Measurements from ENCODE around the gene PLD2. TPM values are rescaled to one million over a fixed set of nuclear protein-coding genes. Genes with fewer than 3 reads are reported as not detected.

PLD2 gene
- total and polyA plus RNA-seq, 10 of the 15 experiments (the other 5 are each of a cell fraction or from before 2014, with no cell fraction given): 0.71 to 16.5 (median 7.0) TPM

DNA sequence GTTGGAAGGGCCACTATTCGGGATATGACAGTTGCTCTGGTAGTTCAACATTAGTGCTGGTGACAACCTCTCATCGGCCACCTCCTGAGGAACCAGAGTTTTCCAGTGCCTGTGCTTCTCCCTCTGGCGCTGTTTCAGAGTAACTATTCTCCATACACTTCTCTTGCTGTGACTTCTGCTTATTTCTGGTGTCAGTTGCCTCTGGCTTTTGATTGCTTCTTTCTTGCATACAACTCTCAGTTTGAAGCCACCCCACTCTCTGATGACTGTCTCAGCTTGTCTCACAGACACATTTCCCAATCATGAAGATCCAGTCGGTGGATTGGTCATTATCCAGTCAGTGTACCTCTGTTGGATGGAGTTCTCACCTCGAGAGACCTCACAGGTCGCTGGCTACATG lies 38.7 kb upstream of the PLD2 start:
- ChIA-PET POLR2A (no interaction called here), CTCF (no interaction called here), RAD21 (ENCODE audit: unreplicated experiment) (no interaction called here), SMC1A (ENCODE audit: uncharacterized antibody, unreplicated experiment) (no interaction called here)
- Histone ChIP-seq H3K27me3 (replicated peaks in 1 of 2; ENCODE audit: control insufficient read depth in 2 of 2, insufficient read depth in 2 of 2, low read length in 1 of 2) (no peaks in the 10 kb centered on the region), H3K9ac (ENCODE audit: control insufficient read depth, insufficient read depth, low read length) (no peak overlapping the region), H3K36me3 (ENCODE audit: control insufficient read depth in 2 of 2, insufficient read depth in 2 of 2, low read length in 1 of 2) (no peaks in the 10 kb centered on the region), H3K9me3 (replicated peaks; ENCODE audit: control insufficient read depth, insufficient read depth, low read length) (no peaks in the 10 kb centered on the region), H3K4me3 (no peak overlapping the region), H2AFZ (ENCODE audit: control insufficient read depth, low read depth, low read length) (no peak overlapping the region), H3K79me2 (ENCODE audit: control insufficient read depth, insufficient read depth, low read length) (no peaks in the 10 kb centered on the region), H3K4me1 (ENCODE audit: control insufficient read depth, insufficient read depth, low read length) (peaks cover 3% of the 10 kb centered on the region; the same call in 1 of the 2 replicates), H3K27ac (ENCODE audit: control insufficient read depth, insufficient read depth) (no peak overlapping the region), H4K20me1 (ENCODE audit: control insufficient read depth, insufficient read depth) (no peaks in the 10 kb centered on the region), H3K4me2 (ENCODE audit: control insufficient read depth, insufficient read depth) (no peak overlapping the region)
- DNase-seq (ENCODE audit: low read depth, low spot score) (no peak), FAIRE-seq (no peak), ATAC-seq (no peak)
- no peak for TF ChIP-seq CBFB (IDR thresholded peaks at IDR 0.05; ENCODE audit: low read depth)
- TF ChIP-seq CBX3 (IDR thresholded peaks at IDR 0.05; ENCODE audit: borderline replicate concordance, low read depth): no peak
- 44% methylated on average over 6 of the region's 6 CpGs for WGBS (ENCODE audit: insufficient coverage, insufficient replicate concordance, low lambda C conversion rate, missing lambda C conversion rate)
- BruUV-seq (replicated peaks): no TSS peak
- intact Hi-C loops (cut with micrococcal nuclease; ENCODE audit: unreplicated experiment): no loop called here
- in situ Hi-C loops (cut with MboI): no loop called here

DNA sequence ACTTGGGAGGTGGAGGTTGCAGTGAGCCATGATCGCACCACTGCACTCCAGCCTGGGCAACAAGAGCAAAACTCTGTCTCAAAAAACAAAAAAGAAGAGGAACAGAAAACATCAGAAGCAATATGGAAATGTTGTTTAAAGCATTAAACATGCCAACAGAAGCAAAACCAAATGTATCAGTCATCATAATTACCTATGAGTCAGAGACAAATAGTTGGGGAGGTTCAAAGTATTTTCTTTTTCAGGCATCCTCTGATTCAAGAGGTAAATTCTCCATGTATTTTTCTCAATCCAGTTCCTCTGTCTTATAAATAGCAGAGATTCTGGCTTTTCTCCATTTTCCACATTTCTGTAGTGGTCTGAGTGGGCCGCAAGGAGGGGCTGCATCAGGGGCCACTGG lies 37.3 kb upstream of the PLD2 start:
- no peak overlapping the region for H2AFZ ChIP-seq (ENCODE audit: control insufficient read depth, low read depth, low read length)
- ChIA-PET CTCF (no interaction called here), POLR2A (interaction anchor here (0.6 kb wide), 1 partner anchor 728 kb away, joined by 6 read pairs; no protein-coding TSS in a partner anchor), RAD21 (ENCODE audit: unreplicated experiment) (no interaction called here), SMC1A (ENCODE audit: uncharacterized antibody, unreplicated experiment) (no interaction called here)
- H3K36me3 ChIP-seq (ENCODE audit: control insufficient read depth in 2 of 2, insufficient read depth in 2 of 2, low read length in 1 of 2): no peaks in the 10 kb centered on the region
- H3K4me3 ChIP-seq: no peak overlapping the region
- TF ChIP-seq, protein P1, sequence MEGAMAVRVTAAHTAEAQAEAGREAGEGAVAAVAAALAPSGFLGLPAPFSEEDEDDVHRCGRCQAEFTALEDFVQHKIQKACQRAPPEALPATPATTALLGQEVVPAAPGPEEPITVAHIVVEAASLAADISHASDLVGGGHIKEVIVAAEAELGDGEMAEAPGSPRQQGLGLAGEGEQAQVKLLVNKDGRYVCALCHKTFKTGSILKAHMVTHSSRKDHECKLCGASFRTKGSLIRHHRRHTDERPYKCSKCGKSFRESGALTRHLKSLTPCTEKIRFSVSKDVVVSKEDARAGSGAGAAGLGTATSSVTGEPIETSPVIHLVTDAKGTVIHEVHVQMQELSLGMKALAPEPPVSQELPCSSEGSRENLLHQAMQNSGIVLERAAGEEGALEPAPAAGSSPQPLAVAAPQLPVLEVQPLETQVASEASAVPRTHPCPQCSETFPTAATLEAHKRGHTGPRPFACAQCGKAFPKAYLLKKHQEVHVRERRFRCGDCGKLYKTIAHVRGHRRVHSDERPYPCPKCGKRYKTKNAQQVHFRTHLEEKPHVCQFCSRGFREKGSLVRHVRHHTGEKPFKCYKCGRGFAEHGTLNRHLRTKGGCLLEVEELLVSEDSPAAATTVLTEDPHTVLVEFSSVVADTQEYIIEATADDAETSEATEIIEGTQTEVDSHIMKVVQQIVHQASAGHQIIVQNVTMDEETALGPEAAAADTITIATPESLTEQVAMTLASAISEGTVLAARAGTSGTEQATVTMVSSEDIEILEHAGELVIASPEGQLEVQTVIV (IDR thresholded peaks at IDR 0.05; ENCODE audit: borderline replicate concordance, partially characterized antibody): no peak
- TF ChIP-seq, protein P2, sequence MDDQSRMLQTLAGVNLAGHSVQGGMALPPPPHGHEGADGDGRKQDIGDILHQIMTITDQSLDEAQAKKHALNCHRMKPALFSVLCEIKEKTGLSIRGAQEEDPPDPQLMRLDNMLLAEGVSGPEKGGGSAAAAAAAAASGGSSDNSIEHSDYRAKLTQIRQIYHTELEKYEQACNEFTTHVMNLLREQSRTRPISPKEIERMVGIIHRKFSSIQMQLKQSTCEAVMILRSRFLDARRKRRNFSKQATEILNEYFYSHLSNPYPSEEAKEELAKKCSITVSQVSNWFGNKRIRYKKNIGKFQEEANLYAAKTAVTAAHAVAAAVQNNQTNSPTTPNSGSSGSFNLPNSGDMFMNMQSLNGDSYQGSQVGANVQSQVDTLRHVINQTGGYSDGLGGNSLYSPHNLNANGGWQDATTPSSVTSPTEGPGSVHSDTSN (IDR thresholded peaks at IDR 0.05; ENCODE audit: insufficient replicate concordance, low read depth, low read length): no peak
- no peak for TF ChIP-seq ZNF384 (IDR thresholded peaks at IDR 0.05; ENCODE audit: borderline replicate concordance, low read depth, low read length)
- TF ChIP-seq, protein P3, sequence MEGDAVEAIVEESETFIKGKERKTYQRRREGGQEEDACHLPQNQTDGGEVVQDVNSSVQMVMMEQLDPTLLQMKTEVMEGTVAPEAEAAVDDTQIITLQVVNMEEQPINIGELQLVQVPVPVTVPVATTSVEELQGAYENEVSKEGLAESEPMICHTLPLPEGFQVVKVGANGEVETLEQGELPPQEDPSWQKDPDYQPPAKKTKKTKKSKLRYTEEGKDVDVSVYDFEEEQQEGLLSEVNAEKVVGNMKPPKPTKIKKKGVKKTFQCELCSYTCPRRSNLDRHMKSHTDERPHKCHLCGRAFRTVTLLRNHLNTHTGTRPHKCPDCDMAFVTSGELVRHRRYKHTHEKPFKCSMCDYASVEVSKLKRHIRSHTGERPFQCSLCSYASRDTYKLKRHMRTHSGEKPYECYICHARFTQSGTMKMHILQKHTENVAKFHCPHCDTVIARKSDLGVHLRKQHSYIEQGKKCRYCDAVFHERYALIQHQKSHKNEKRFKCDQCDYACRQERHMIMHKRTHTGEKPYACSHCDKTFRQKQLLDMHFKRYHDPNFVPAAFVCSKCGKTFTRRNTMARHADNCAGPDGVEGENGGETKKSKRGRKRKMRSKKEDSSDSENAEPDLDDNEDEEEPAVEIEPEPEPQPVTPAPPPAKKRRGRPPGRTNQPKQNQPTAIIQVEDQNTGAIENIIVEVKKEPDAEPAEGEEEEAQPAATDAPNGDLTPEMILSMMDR (IDR thresholded peaks at IDR 0.05 in 2 of 3, conservative IDR thresholded peaks at IDR 0.05 in 1 of 3; ENCODE audit: control insufficient read depth in 2 of 3, extremely low read depth in 1 of 3, insufficient read depth in 1 of 3, low read depth in 3 of 3, low read length in 3 of 3): no peak
- TF ChIP-seq ZZZ3 (IDR thresholded peaks at IDR 0.05; ENCODE audit: control insufficient read depth, insufficient read length, low read depth): no peak
- TF ChIP-seq KDM1A (IDR thresholded peaks at IDR 0.05; ENCODE audit: borderline replicate concordance): no peak
- no peak for TF ChIP-seq IKZF2 (IDR thresholded peaks at IDR 0.05)
- no peak for TF ChIP-seq USF1 (IDR thresholded peaks at IDR 0.05; ENCODE audit: borderline replicate concordance, extremely low read length, insufficient read depth, low read depth, low read length)
- TF ChIP-seq SRF (IDR thresholded peaks at IDR 0.05; ENCODE audit: low read depth in 2 of 2, low read length in 2 of 2): no peak
- H3K79me2 ChIP-seq (ENCODE audit: control insufficient read depth, insufficient read depth, low read length): no peaks in the 10 kb centered on the region
- 19% methylated on average over 2 of the region's 2 CpGs for WGBS (ENCODE audit: insufficient coverage, insufficient replicate concordance, low lambda C conversion rate, missing lambda C conversion rate)
- no peak for FAIRE-seq
- in situ Hi-C loops (cut with MboI): no loop called here
- H3K9ac ChIP-seq (ENCODE audit: control insufficient read depth, insufficient read depth, low read length): no peak overlapping the region
- no TSS peak for BruUV-seq (replicated peaks)
- no peak overlapping the region for H3K27ac ChIP-seq (ENCODE audit: control insufficient read depth, insufficient read depth)
- H4K20me1 ChIP-seq (ENCODE audit: control insufficient read depth, insufficient read depth): no peaks in the 10 kb centered on the region
- H3K4me1 ChIP-seq (ENCODE audit: control insufficient read depth, insufficient read depth, low read length): peaks cover 9% of the 10 kb centered on the region; the same call in 1 of the 2 replicates
- H3K4me2 ChIP-seq (ENCODE audit: control insufficient read depth, insufficient read depth): no peak overlapping the region
- H3K27me3 ChIP-seq (replicated peaks in 1 of 2; ENCODE audit: control insufficient read depth in 2 of 2, insufficient read depth in 2 of 2, low read length in 1 of 2): no peaks in the 10 kb centered on the region
- no peaks in the 10 kb centered on the region for H3K9me3 ChIP-seq (replicated peaks; ENCODE audit: control insufficient read depth, insufficient read depth, low read length)
- DNase-seq (ENCODE audit: low read depth, low spot score): no peak
- intact Hi-C loops (cut with micrococcal nuclease; ENCODE audit: unreplicated experiment): no loop called here
- no peak for ATAC-seq
